Progenitor cell of endocrine pancreas (in vitro differentiated cells): ENCODE results near the gene GALK1. TPM values are rescaled to one million over a fixed set of nuclear protein-coding genes. Genes with fewer than 3 reads are reported as not detected.

ENCODE experiments used
- DNase-seq: peaks from one replicate; pipeline ENCODE4 v3.0.0; 2021; ENCODE audit warnings: low spot score; ENCODE audit not compliant: unreplicated experiment
- H3K27ac Mint-ChIP-seq: 2 replicates; pipeline ENCODE4 v1.8.0; 2021; ENCODE audit warnings: mild to moderate bottlenecking, moderate library complexity, mixed read lengths
- H3K27me3 Mint-ChIP-seq: 2 replicates; pipeline ENCODE4 v1.8.0; 2021; ENCODE audit warnings: mixed read lengths
- H3K36me3 Mint-ChIP-seq: 2 replicates; pipeline ENCODE4 v1.8.0; 2022; ENCODE audit warnings: mixed read lengths; ENCODE audit not compliant: insufficient read depth
- H3K4me1 Mint-ChIP-seq: 2 replicates; pipeline ENCODE4 v1.8.0; 2021; ENCODE audit warnings: low read depth, mixed read lengths
- H3K4me3 Mint-ChIP-seq: 2 replicates; pipeline ENCODE4 v1.8.0; 2021; ENCODE audit warnings: low read depth, mild to moderate bottlenecking, moderate library complexity, mixed read lengths
- H3K9me3 Mint-ChIP-seq: 2 replicates; pipeline ENCODE4 v1.8.0; 2021; ENCODE audit warnings: low read depth, mixed read lengths
- total RNA-seq: library from RNA; stranded (reverse); gene quantifications from 2 replicates; pipeline ENCODE4 v1.2.1, GENCODE V29; 2021
- TF ChIP-seq, protein P1 (sequence below): fragments of 200-600 bp; sonication (generic); IDR thresholded peaks from one replicate; pipeline ENCODE4 v1.5.0; 2021; ENCODE audit warnings: antibody characterized with exemption, mild to moderate bottlenecking; ENCODE audit not compliant: unreplicated experiment

GALK1 gene
- total RNA-seq, 1 donor from 2014 or later: 11.2 TPM

DNA sequence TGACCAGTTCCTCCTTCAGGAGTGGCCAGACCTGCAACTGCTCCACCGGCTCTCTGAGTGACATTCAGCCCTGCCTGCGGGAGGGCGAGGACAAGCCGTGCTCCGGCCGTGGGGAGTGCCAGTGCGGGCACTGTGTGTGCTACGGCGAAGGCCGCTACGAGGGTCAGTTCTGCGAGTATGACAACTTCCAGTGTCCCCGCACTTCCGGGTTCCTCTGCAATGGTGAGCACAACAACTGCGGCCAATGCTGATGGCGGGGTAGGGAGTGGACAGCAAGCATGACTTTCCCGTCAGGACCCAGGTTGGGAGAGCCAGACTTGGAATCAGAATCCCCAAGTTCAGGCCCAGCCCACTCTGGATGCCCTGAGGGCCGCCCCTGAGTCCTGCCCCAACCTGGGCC lies 31.5 kb downstream of the GALK1 start:
- Mint-ChIP-seq H3K4me1 (no peaks in the 10 kb centered on the region), H3K4me3 (no peak overlapping the region), H3K27ac (no peak overlapping the region), H3K36me3 (peaks cover 4% of the 10 kb centered on the region), H3K27me3 (no peaks in the 10 kb centered on the region), H3K9me3 (no peaks in the 10 kb centered on the region)
- no peak for DNase-seq
- TF ChIP-seq, protein P1, sequence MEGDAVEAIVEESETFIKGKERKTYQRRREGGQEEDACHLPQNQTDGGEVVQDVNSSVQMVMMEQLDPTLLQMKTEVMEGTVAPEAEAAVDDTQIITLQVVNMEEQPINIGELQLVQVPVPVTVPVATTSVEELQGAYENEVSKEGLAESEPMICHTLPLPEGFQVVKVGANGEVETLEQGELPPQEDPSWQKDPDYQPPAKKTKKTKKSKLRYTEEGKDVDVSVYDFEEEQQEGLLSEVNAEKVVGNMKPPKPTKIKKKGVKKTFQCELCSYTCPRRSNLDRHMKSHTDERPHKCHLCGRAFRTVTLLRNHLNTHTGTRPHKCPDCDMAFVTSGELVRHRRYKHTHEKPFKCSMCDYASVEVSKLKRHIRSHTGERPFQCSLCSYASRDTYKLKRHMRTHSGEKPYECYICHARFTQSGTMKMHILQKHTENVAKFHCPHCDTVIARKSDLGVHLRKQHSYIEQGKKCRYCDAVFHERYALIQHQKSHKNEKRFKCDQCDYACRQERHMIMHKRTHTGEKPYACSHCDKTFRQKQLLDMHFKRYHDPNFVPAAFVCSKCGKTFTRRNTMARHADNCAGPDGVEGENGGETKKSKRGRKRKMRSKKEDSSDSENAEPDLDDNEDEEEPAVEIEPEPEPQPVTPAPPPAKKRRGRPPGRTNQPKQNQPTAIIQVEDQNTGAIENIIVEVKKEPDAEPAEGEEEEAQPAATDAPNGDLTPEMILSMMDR: no peak

DNA sequence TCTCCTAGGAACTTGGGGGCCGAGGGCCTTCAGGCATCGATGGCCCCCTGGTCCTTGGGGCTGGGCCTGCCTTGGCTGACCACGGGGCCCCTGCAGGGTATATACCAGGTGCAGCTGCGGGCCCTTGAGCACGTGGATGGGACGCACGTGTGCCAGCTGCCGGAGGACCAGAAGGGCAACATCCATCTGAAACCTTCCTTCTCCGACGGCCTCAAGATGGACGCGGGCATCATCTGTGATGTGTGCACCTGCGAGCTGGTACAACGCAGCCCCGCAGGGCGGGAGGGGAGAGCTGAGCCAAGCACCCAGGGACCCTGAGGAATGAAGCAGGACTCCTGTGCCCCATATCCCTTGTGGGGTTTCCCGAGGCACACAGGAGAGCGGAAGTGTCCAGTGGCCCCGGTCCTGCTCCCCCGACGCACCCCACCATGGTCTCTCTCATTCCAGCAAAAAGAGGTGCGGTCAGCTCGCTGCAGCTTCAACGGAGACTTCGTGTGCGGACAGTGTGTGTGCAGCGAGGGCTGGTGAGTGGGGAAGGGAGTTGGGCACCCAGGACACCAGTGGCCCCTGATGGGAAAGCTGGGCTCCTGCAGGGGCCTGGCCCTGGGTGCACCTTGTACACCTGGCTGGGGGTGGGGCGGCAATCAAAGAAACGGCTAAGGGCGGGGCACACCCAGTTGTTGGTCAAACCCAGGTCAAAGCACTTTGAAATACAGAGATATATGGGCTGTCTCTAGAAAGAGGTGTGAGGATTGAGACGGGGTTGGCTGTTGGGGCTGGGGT lies 33.1 kb downstream of the GALK1 start:
- peaks cover 4% of the 10 kb centered on the region for H3K36me3 Mint-ChIP-seq
- no peaks in the 10 kb centered on the region for H3K27me3 Mint-ChIP-seq
- DNase-seq: no peak
- H3K4me1 Mint-ChIP-seq: no peaks in the 10 kb centered on the region
- H3K4me3 Mint-ChIP-seq: no peak overlapping the region
- H3K27ac Mint-ChIP-seq: peak overlapping the region; percentile 41
- H3K9me3 Mint-ChIP-seq: no peaks in the 10 kb centered on the region
- TF ChIP-seq, protein P1: no peak

DNA sequence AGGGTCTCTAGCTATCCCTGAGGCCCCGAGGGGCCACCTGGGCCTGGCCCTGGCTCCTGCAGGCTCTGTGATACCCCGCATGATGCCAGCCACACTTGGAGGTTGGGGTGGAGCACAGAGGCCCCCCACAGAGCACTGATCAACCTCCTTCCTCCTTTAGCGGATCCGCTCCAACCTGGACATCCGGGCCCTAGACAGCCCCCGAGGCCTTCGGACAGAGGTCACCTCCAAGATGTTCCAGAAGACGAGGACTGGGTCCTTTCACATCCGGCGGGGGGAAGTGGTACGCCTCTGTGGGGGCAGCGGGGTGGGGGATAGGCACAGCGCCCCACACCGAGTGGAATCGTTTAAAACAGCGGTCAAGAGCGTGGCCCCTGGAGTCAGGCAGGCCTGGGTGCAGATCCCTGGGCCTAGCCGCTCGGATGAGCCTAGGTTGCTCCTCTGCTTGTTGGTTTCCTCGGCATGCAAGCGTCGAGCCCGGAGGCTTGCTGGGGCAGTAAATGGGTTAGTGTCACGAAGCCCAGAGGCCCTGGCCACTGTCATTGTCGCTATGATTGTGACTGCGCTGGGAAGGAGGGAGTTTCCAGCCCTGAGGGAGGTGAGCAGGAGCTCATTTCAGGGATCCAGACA lies 33.8 kb downstream of the GALK1 start:
- no peak overlapping the region for H3K4me3 Mint-ChIP-seq
- H3K27ac Mint-ChIP-seq: no peak overlapping the region
- no peaks in the 10 kb centered on the region for H3K9me3 Mint-ChIP-seq
- H3K27me3 Mint-ChIP-seq: no peaks in the 10 kb centered on the region
- H3K36me3 Mint-ChIP-seq: peaks cover 4% of the 10 kb centered on the region
- no peaks in the 10 kb centered on the region for H3K4me1 Mint-ChIP-seq
- DNase-seq: no peak
- TF ChIP-seq, protein P1: no peak

DNA sequence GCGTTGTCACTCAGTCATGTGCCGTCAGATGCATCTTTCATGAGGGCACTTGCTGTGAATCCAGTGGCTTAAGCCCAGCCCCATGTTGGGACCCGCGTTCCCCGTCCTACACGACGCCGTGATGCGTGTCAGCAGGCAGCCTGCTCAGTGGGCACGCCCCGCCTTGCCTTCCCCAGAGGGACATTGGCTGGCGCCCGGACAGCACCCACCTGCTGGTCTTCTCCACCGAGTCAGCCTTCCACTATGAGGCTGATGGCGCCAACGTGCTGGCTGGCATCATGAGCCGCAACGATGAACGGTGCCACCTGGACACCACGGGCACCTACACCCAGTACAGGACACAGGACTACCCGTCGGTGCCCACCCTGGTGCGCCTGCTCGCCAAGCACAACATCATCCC lies 34.9 kb downstream of the GALK1 start:
- Mint-ChIP-seq H3K27ac (no peak overlapping the region), H3K9me3 (no peaks in the 10 kb centered on the region), H3K27me3 (no peaks in the 10 kb centered on the region), H3K4me3 (no peak overlapping the region), H3K4me1 (no peaks in the 10 kb centered on the region), H3K36me3 (peaks cover 1% of the 10 kb centered on the region)
- TF ChIP-seq, protein P1: no peak
- DNase-seq: no peak

GRCh38 chr17:75729351-75729750 lies 35.6 kb downstream of the GALK1 start:
- Mint-ChIP-seq H3K9me3 (no peaks in the 10 kb centered on the region), H3K27me3 (no peaks in the 10 kb centered on the region), H3K36me3 (peaks cover 1% of the 10 kb centered on the region), H3K4me3 (no peak overlapping the region), H3K27ac (no peak overlapping the region), H3K4me1 (no peaks in the 10 kb centered on the region)
- TF ChIP-seq, protein P1: no peak
- DNase-seq: no peak
